Ovary (tissue), 3 donors: ENCODE data around the gene CPD.

Experiments
- CTCF ChIP-seq, 3 donors: fragments of 450-650 bp in 2 of 3; fragments of 200-600 bp in 1 of 3; IDR thresholded peaks; one replicate each; pipeline versions ENCODE4 v1.5.1 to v1.8.0; 2016 to 2022; ENCODE audit warnings: antibody characterized with exemption in 3 of 3, mild to moderate bottlenecking in 1 of 3
- EP300 ChIP-seq: sonication (generic); formaldehyde crosslinking; IDR thresholded peaks from one replicate; pipeline ENCODE4 v1.6.1; 2017; ENCODE audit warnings: antibody characterized with exemption
- POLR2A ChIP-seq: fragments of 450-650 bp; IDR thresholded peaks from one replicate; pipeline ENCODE4 v1.6.1; 2017; ENCODE audit warnings: antibody characterized with exemption, mild to moderate bottlenecking, moderate library complexity
- donor health status: DM: no; HTN: no; CAD: no.

DNA sequence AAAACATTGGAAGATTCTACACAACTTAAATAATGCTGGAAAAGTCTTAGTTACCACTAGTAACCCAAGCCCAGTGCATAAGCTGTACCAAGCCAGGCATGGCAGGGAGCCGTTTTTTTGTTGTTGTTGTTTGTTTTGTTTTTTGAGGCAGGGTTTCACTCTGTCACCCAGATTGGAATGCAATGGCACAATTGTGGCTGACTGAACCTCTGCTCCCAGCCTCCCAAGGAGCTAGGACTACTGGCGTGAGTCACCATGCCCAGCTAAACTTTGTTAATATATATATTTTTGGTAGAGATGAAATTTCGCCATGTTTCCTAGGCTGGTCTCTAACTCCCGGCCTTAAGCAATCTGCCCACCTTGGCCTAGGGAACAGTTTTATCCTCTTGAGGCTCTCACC, 44.3 kb upstream of the CPD start:
- no peak for TF ChIP-seq CTCF (IDR thresholded peaks at IDR 0.05)
- TF ChIP-seq POLR2A, result no peak
- TF ChIP-seq EP300, result no peak
